Epithelial cell of proximal tubule (primary cell): Measurements from ENCODE around the gene CMTM3. TPM values are rescaled to one million over a fixed set of nuclear protein-coding genes. Genes with fewer than 3 reads are reported as not detected.

Source experiments
- total RNA-seq: library from RNA; depleted of rRNA; stranded (reverse); fragments of >200 nt; gene quantifications from 2 replicates; pipeline ENCODE4 v1.2.3, GENCODE V29; 2015

Gene CMTM3
- total RNA-seq, 1 donor from 2014 or later = 122 TPM

Other genes with a start within 250 kb of the CMTM3 start
- gene CDH5, start 238.0 kb upstream of the CMTM3 start, total RNA-seq = 0.63 and 1.2 TPM in 2 replicates
- gene BEAN1, start 177.4 kb upstream of the CMTM3 start, total RNA-seq = 2.3 and 7.0 TPM in 2 replicates
- gene TK2, start 54.6 kb upstream of the CMTM3 start, total RNA-seq = 13.7 and 20.1 TPM in 2 replicates
- gene CKLF, start 52.1 kb upstream of the CMTM3 start, total RNA-seq = 136 and 159 TPM in 2 replicates
- gene CMTM1, start 38.3 kb upstream of the CMTM3 start, total RNA-seq = 4.3 and 5.0 TPM in 2 replicates
- 0.29 and 1.8 TPM in 2 replicates for gene CMTM2, start 25.2 kb upstream of the CMTM3 start, total RNA-seq
- gene CMTM4, start 92.0 kb downstream of the CMTM3 start, total RNA-seq = 16.8 and 35.1 TPM in 2 replicates
- gene DYNC1LI2, start 146.9 kb downstream of the CMTM3 start, total RNA-seq = 55.3 and 63.1 TPM in 2 replicates
- not detected in 2 replicates for gene TERB1, start 196.9 kb downstream of the CMTM3 start, total RNA-seq
- gene NAE1, start 226.3 kb downstream of the CMTM3 start, total RNA-seq = 92.3 and 115 TPM in 2 replicates
- 0.12 TPM in 1 of 2 replicates, not detected in the other for gene CA7, start 239.7 kb downstream of the CMTM3 start, total RNA-seq